Gastrocnemius medialis (tissue), 4 donors: ENCODE results near the gene PHC2.

Experiments
- CTCF ChIP-seq, 5 experiments: fragments of 450-650 bp in 3 of 5; fragments of 200-600 bp in 2 of 5; sonication (generic) in 2 of 5; IDR thresholded peaks in 4 of 5; conservative IDR thresholded peaks in 1 of 5; 1 replicate in 4 of 5; 2 replicates in 1 of 5; pipeline ENCODE4 v1.5.1; 2016 to 2019; ENCODE audit warnings: antibody characterized with exemption in 5 of 5, mild to moderate bottlenecking in 3 of 5, moderate library complexity in 3 of 5
- POLR2A ChIP-seq, 2 donors: fragments of 450-650 bp; IDR thresholded peaks; one replicate each; pipeline ENCODE4 v1.6.1; 2017; ENCODE audit warnings: antibody characterized with exemption in 2 of 2, mild to moderate bottlenecking in 2 of 2, moderate library complexity in 2 of 2

GRCh38 chr1:33392639-33393038 lies 38.3 kb downstream of the PHC2 start:
- TF ChIP-seq CTCF (IDR thresholded peaks at IDR 0.05 in 4 of 5, conservative IDR thresholded peaks at IDR 0.05 in 1 of 5) (no peak), POLR2A (IDR thresholded peaks at IDR 0.05) (no peak)
